Activated naive CD4-positive, alpha-beta T cell treated with Interleukin-2 at 50 U/mL for 16 hours (primary cell): ENCODE results near the gene RNF112.
"Not testable (repeated sequence)": the region's sequence is repeated elsewhere in the genome, so short reads cannot be mapped to it uniquely, and the experiment has no call there.

ENCODE experiments used
- DNase-seq: peaks from one replicate; pipeline ENCODE4 v3.0.0-alpha.2; 2020

Gene RNF112

DNA sequence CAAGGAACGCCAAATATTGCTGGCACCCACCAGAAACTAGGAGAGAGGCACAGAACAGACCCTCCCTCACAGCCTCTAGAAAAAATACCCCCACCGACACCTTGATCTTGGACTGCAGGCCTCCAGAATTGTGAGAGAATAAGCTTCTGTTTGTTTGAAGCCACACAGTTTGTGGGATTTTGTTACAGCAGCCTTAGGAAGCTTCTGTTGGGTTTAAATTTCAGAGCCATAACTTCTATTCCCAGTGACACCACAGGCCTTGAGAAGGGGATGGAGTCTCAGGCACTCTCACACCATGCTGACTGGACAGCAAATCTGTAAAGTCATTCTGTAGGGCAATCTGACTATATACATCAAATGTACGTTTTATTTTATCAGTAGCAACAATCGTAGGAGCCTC, 38.6 kb downstream of the RNF112 start:
- DNase-seq = no peak

DNA sequence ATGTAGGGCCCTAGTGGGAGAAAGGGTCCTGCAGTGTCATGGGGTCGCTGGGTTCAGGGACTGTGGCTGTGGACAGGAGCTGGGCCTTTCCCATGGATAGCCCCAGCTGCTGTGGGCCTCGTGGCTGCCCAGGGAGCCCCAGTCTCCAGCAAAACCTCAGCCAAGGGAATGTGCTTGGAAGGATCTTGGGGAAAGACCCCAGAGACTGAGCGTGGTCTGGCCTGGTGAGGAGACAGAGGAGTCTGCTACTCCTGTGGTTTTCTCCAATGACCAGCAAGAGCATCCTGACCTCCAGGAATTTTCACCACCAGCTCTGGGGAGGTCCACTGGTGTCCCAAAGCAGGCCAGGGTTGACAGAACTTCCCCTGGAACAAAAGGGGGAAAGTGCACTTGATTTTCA, 42.3 kb downstream of the RNF112 start:
- no peak for DNase-seq

- no peak for DNase-seq
Observed at GRCh38 chr17:19454074-19454473, 43.0 kb downstream of the RNF112 start.

GRCh38 chr17:19456016-19456927, 45.2 kb downstream of the RNF112 start:
- DNase-seq = no peak

DNA sequence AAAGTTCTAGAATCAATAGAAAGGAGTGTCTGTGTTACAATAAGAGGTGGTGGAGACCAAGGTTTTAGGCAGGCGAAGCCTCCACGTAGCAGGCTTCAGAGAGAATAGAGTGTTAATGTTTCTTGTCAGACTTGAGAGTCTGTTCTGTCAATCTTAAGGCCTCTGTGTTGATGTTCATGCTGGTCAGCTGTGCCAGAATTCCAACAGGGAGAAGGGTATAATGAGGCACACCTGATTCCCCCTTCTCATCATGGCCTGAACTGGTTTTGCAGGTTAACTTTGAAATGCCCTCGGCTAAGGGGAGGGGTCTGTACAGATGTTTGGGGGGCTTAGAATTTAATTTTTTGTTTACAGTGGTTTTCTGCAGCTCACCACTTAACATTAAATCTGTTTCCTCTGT, 46.0 kb downstream of the RNF112 start:
- no peak for DNase-seq

DNA sequence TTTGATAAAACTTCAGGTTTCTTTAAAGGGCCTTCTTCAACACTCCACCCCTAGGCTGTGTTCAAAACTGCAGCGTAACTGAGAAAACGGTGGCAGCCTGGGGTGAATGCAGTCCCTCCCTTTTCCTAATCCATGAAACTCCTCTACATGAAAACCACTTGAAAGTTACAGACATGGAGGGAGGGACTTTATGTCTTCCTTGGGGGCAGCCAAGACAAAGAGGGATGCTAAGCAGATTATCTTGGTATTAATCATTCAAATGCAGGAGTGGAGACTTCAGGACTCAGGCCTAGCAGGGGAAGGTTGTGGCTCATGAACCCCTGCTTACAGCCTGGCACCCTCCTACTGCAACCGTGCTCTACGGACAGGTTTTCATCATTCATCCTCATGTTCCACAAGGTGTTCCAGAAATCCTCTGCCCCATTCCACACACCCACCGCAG, 46.8 kb downstream of the RNF112 start:
- no peak for DNase-seq

DNA sequence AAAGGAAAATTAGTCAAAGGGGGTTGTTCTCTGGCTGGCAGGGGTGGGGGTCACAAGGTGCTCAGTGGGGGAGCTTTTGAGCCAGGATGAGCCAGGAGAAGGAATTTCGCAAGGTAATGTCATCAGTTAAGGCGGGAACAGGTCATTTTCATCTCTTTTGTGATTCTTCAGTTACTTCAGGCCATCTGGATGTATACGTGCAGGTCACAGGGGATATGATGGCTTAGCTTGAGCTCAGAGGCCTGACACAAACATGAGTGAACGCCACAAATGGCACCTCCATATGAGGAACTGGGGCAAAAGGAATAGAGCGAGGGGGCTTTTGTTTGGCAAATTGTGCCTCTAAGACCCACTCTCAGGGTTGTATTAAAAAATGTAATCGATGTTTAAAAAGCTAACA, 47.4 kb downstream of the RNF112 start:
- not testable (repeated sequence) for DNase-seq

- DNase-seq = not testable (repeated sequence)
Observed at GRCh38 chr17:19459018-19459655, 48.1 kb downstream of the RNF112 start.

- no peak for DNase-seq
Observed at GRCh38 chr17:19460700-19461099, 49.7 kb downstream of the RNF112 start.

DNA sequence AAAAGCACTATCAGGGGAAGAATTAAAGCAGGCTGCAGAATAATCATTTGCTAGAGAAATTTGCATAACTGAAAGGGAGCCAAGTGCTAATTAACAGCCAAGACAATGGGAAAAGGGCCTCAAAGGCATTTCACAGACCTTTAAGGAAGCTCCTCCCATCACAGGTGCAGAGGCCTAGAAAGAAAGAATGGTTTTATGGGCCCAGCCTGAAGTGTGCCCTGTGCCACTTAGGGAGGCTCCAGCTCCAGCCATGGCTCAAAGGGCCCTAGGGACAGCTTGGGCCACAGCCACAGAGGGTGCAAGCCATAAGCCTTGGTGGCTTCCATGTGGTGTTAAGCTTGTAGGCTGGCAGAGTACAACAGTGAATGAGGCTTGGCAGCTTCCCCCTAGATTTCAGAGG, 50.1 kb downstream of the RNF112 start:
- no peak for DNase-seq

DNA sequence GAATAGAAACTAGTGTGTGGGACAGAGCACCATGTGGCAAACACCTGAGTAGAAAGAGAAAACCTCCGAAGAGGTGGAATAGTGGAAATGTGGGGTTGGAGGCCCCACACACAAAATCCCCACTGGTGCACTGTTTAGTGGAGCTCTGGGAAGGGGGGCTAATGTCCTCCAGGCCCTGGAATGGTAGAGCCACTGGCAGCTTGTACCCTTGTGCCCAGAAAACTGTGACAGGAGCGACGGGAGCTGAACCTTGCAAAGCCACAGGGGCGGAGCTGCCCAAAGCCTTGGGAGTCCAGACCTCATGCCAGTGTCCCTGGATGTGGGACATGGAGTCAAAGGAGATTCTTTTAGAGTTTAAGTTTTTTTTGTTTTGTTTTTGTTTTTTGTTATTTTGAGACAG, 50.6 kb downstream of the RNF112 start:
- no peak for DNase-seq

GRCh38 chr17:19462456-19463035, 51.5 kb downstream of the RNF112 start:
- DNase-seq = not testable (repeated sequence)

DNA sequence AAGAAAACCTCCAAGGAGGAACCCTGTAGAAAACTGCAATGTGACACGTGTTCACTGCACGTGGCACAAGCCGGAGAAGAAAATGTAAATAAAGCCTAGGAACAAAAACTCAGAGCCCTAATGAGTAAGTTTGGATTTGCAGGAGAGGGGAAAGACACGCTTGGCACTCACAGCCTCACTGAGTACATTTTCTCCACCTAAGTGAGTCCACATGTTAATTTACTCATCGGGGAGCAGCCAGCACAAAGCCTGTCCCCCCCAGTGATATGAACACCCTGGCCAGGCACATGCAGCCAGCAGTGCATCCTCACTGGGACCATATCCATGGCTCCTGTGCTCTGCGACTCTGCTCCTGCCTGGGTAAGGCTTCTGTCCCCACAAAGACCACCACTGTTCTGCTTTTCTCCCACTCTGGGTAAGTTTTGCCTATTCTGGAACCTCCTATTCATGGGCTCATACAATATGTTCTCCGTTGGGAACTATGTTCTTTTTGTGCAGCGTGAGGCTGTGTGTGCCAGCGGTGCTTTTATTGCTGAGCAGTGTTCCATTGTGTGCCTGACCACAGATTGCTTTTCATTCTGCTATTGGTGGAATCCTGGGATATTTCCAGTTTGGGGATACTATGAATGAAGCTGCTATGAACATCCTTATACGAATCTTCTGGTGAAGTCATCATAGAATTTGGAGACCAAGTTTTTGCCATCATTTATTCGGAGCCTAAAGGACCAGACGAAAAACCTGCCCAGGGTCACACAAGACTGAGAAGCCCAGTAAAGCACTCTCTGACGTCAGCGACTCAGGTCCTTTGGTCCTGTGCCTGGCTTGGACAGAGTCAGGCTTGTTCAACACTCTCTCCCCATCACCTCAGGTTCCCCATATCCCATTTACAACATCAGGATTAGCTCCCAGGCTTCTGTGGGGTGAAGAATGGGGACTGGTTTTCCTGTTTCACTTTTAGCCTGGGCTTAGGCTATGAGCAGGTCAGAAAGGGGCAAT, 53.3 kb downstream of the RNF112 start:
- DNase-seq = no peak
